ENCODE results near the gene HNRNPU. TPM values are rescaled to one million over a fixed set of nuclear protein-coding genes. Genes with fewer than 3 reads are reported as not detected.

HNRNPU gene
- polyA plus RNA-seq, 12 donors: 331 to 622 (median 402) TPM

DNA sequence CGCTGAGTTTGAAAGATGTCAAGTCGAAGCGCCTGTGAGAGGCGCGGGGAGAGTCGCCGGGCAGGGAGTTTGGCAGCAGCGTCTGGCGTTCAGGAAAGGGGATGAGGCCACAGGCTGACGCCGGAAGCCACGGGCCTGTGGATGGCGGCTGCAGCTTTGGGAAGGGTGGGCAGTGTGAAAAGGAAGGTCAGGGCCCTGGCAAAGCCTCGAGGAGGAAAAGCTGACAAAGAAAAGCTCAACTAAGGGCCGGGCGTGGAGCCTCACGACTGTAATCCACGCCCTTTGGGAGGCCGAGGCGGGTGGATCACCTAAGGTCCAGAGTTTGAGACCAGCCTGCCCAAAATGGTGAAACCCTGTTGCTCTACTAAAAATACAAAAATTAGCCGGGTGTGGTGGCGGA lies 54.1 kb downstream of the HNRNPU start:
- DNase-seq: no peak

DNA sequence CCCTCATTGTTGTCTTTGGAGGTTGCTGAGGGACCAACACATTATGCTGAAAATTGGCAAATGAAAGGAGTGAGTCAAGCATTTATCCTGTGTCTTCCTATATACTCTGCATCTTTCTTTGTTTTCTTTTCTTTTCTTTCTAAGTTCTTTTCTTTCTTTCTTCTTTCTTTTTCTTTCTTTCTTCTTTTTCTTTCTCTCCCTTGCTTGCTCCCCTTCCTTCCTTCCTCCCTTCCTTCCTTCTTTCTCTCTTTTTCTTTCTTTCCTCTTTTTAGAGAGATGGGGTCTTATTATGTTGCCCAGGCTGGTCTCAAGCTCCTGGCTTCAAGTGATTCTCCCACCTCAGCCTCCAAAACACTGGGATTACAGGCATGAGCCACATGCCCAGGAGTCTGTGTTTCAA lies 57.2 kb downstream of the HNRNPU start:
- DNase-seq: no peak

DNA sequence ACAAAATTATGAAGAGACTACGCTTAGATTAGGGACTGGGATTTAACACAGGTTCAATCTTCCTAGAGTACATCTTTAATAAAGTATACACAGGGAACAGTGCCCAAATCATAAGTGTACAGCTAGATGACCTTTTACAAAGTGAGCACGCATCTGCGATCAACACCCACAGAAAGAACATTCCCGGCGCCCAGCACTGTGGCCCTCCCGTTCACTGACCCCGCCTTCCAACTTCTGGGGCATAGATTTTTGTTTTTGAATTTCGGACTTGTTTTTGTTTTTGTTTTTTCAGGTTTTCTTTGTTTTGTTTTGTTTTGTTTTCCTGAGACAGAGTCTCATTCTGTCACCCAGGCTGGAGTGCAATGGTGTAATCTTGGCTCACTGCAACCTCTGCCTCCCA lies 59.5 kb downstream of the HNRNPU start:
- DNase-seq: no peak

DNA sequence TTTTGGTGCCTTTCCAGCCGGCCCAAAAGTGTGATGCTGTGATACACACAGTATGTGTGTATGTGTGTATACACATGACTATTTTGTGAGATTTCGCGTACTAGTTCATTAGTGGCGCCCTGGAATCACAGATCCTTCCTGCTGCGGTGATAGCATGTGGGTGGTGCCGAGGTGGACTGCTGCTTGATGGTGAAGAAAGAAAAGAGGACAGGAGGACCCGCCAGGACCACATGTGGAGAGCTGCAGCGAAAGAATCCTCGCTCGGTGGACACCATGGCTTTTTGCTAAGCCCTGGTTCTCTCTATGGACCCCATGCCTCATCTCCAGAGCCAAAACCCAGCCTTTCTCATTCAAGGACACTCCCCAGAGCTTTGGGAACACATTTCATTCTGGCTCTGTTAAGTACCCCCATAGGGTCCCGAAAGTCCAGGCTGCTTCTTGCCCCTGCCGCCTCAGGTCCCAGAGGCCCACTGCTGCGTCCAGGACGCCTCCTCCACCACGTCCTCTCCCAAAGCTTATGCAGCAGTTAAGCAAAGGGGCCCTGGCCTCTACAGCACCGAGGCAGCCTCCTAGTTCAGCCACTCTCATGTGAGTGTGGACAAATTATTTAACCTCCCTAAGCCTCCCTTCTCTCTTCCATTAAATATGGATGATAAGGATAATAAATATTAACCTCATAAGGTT lies 61.6 kb downstream of the HNRNPU start:
- DNase-seq: no peak

DNA sequence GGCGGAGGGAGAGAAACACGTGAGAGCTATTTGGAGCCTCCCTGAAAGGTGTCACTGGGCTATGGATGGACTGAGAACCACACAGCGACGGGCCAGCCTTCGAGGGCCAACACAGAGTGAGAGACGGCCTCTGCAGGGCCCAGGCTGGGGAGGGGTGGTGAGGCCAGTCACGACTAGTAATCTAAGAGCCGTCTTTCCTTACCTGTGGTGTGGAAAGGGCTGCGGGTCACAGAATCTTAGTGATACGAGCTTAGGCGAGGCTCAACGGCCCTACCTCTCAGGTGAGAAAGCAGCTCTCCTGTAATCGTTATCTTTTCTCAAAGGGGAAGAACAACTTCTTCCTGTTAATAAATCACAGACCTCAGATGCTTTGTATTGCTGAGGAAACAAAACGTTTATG lies 62.3 kb downstream of the HNRNPU start:
- no peak for DNase-seq

DNA sequence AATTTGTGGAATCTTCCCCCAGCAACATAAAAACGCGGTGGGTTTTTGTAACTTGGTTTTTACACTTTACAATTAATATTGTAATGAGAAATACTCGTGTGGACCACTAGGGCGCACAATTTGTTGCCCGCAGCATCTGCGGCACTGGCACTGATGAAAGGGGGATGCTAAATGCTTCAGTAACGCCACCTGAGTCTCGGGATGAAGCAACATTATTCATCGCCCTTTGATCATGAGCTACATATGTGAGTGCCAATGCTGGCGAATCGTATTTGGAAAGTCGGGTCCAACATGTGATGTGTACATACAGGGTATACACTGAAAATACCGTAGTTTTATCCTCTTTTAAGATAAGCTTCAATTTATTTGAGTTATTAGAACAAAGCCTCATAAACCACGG lies 63.1 kb downstream of the HNRNPU start:
- DNase-seq: no peak

DNA sequence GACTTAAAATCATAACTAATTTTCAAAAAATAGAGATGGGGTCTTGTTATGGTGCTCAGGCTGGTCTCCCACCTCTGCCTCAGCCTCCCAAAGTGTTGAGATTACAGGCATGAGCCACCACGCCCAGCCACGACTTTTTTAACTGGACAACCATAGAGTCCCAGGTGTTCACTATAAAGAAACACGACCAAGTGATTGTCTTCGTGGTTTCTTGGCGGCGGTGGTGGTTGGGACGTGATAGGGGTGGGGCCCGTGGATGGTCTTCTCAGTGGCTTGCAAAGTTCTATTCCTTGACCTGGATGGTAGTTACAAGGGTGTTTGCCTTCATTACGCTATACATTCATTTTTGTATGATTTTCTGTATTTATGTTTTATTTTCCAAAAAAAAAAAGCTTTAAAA lies 63.5 kb downstream of the HNRNPU start:
- DNase-seq: no peak

Other genes starting within 250 kb of the HNRNPU start
- 10 to 100 TPM in 11 of 12 donors, not detected in 1; 35.1 to 59.6 (median 52.0) TPM for gene DESI2, start 211.4 kb downstream of the HNRNPU start, polyA plus RNA-seq (ENCODE audit: insufficient read length in 12 of 12)
- gene COX20, start 28.9 kb downstream of the HNRNPU start, polyA plus RNA-seq (ENCODE audit: insufficient read length in 12 of 12): 100 to 1,000 TPM in 1 of 12 donors, 10 to 100 TPM in 10, not detected in 1; 45.7 to 109 (median 52.6) TPM